SK-N-SH treated with all-trans-retinoic acid at 6 μM for 48 hours (cell line): ENCODE data around the gene PTPRN2.

Experiments
- ATAC-seq: fragments of 200-7000 bp; cut with Tn5 transposase; 3 replicates; pipeline ENCODE4 v1.9.1; 2020; ENCODE audit warnings: mild to moderate bottlenecking, moderate library complexity
- ARNTL ChIP-seq: fragments of 450-650 bp; formaldehyde crosslinking; IDR thresholded peaks from 2 replicates; pipeline ENCODE4 v1.5.0; 2020; ENCODE audit warnings: low read depth, mild to moderate bottlenecking, moderate library complexity, borderline replicate concordance
- BACH2 ChIP-seq: fragments of 250-450 bp; sonication (Bioruptor Pico); IDR thresholded peaks from 2 replicates; pipeline ENCODE4 v1.9.0; 2021; ENCODE audit warnings: mild to moderate bottlenecking, borderline replicate concordance
- CSRNP3 ChIP-seq: fragments of 250-450 bp; sonication (Bioruptor Pico); IDR thresholded peaks from 2 replicates; pipeline ENCODE4 v1.5.1; 2021; ENCODE audit warnings: mild to moderate bottlenecking, moderate library complexity
- ESRRG ChIP-seq: fragments of 250-450 bp; sonication (Bioruptor Pico); IDR thresholded peaks from 2 replicates; pipeline ENCODE4 v1.6.1; 2021; ENCODE audit warnings: mild to moderate bottlenecking
- GLIS3 ChIP-seq: fragments of 250-450 bp; sonication (Bioruptor Pico); IDR thresholded peaks from 2 replicates; pipeline ENCODE4 v1.5.0; 2020; ENCODE audit warnings: mild to moderate bottlenecking, moderate library complexity
- ISL1 ChIP-seq: fragments of 250-450 bp; sonication (Bioruptor Pico); IDR thresholded peaks from 2 replicates; pipeline ENCODE4 v2.1.2; 2022; ENCODE audit warnings: mild to moderate bottlenecking, moderate library complexity
- OSR1 ChIP-seq: fragments of 250-450 bp; sonication (Bioruptor Pico); IDR thresholded peaks from 2 replicates; pipeline ENCODE4 v1.8.0; 2022; ENCODE audit warnings: moderate library complexity, mild to moderate bottlenecking, inconsistent platforms
- PATZ1 ChIP-seq: fragments of 250-450 bp; sonication (Bioruptor Pico); IDR thresholded peaks from 2 replicates; pipeline ENCODE4 v1.8.0; 2020; ENCODE audit warnings: mild to moderate bottlenecking, moderate library complexity, borderline replicate concordance
- POU6F1 ChIP-seq: fragments of 250-450 bp; sonication (Bioruptor Pico); IDR thresholded peaks from 2 replicates; pipeline ENCODE4 v1.8.0; 2021; ENCODE audit warnings: low read depth, mild to moderate bottlenecking, moderate library complexity, borderline replicate concordance
- PPARA ChIP-seq: fragments of 250-450 bp; sonication (Bioruptor Pico); IDR thresholded peaks from 2 replicates; pipeline ENCODE4 v1.5.0; 2020; ENCODE audit warnings: mild to moderate bottlenecking, borderline replicate concordance
- RARB ChIP-seq: fragments of 250-450 bp; sonication (Bioruptor Pico); IDR thresholded peaks from 2 replicates; pipeline ENCODE4 v1.8.0; 2021; ENCODE audit warnings: mild to moderate bottlenecking, moderate library complexity
- SNAI2 ChIP-seq: fragments of 250-450 bp; sonication (Bioruptor Pico); IDR thresholded peaks from 2 replicates; pipeline ENCODE4 v1.5.0; 2020; ENCODE audit warnings: mild to moderate bottlenecking, moderate library complexity
- TCF4 ChIP-seq: fragments of 250-450 bp; sonication (Bioruptor Pico); IDR thresholded peaks from 2 replicates; pipeline ENCODE4 v1.8.0; 2021; ENCODE audit warnings: mild to moderate bottlenecking, moderate library complexity, borderline replicate concordance
- TSHZ2 ChIP-seq: fragments of 250-450 bp; sonication (Bioruptor Pico); IDR thresholded peaks from 2 replicates; pipeline ENCODE4 v1.5.0; 2020; ENCODE audit warnings: mild to moderate bottlenecking, moderate library complexity
- ZC3H10 ChIP-seq: fragments of 250-450 bp; sonication (Bioruptor Pico); IDR thresholded peaks from 2 replicates; pipeline ENCODE4 v1.5.1; 2021; ENCODE audit warnings: mild to moderate bottlenecking, moderate library complexity
- ZFP3 ChIP-seq: fragments of 250-450 bp; sonication (Bioruptor Pico); IDR thresholded peaks from 2 replicates; pipeline ENCODE4 v1.5.0; 2020; ENCODE audit warnings: mild to moderate bottlenecking, moderate library complexity
- ZFP30 ChIP-seq: fragments of 450-650 bp; formaldehyde crosslinking; IDR thresholded peaks from 2 replicates; pipeline ENCODE4 v1.5.0; 2022; ENCODE audit warnings: mild to moderate bottlenecking, moderate library complexity
- ZNF565 ChIP-seq: fragments of 450-650 bp; formaldehyde crosslinking; conservative IDR thresholded peaks from 2 replicates; pipeline ENCODE4 v1.5.0; 2020; ENCODE audit warnings: low read depth, mild to moderate bottlenecking, moderate library complexity
- ZNF70 ChIP-seq: fragments of 450-650 bp; formaldehyde crosslinking; IDR thresholded peaks from 2 replicates; pipeline ENCODE4 v1.5.0; 2020; ENCODE audit warnings: mild to moderate bottlenecking, moderate library complexity
- ZNF8 ChIP-seq: fragments of 450-650 bp; formaldehyde crosslinking; IDR thresholded peaks from 2 replicates; pipeline ENCODE4 v1.5.0; 2020; ENCODE audit warnings: mild to moderate bottlenecking, moderate library complexity

The PTPRN2 gene

GRCh38 chr7:157694376-157694665 lies 893.3 kb downstream of the PTPRN2 start:
- TF ChIP-seq ISL1 (no peak), GLIS3 (CRISPR knock-in tag) (no peak), ZC3H10 (CRISPR knock-in tag) (no peak), OSR1 (no peak), ZNF565 (no peak), CSRNP3 (CRISPR knock-in tag) (no peak), PPARA (CRISPR knock-in tag) (no peak), PATZ1 (CRISPR knock-in tag) (no peak), ZNF8 (CRISPR knock-in tag) (no peak), ZFP3 (CRISPR knock-in tag) (no peak), ZNF70 (no peak), RARB (CRISPR knock-in tag) (no peak), SNAI2 (CRISPR knock-in tag) (no peak), ESRRG (CRISPR knock-in tag) (no peak), TCF4 (CRISPR knock-in tag) (no peak), POU6F1 (CRISPR knock-in tag) (no peak), BACH2 (CRISPR knock-in tag) (no peak), ARNTL (CRISPR knock-in tag) (no peak)
- ATAC-seq: no peak

- TF ChIP-seq ZNF8 (CRISPR knock-in tag) (no peak), POU6F1 (CRISPR knock-in tag) (no peak), CSRNP3 (CRISPR knock-in tag) (no peak), ZNF565 (no peak), SNAI2 (CRISPR knock-in tag) (no peak), OSR1 (no peak), TSHZ2 (CRISPR knock-in tag) (no peak), PATZ1 (CRISPR knock-in tag) (no peak), ZFP30 (CRISPR knock-in tag) (no peak), ZNF70 (no peak), ZC3H10 (CRISPR knock-in tag) (no peak)
- TF ChIP-seq, all 23 proteins: peak for 0
- ATAC-seq: no peak
Measured at GRCh38 chr7:157693521-157694375, 893.9 kb downstream of the PTPRN2 start.
